Activated B cell treated with CpG ODN at 0.5 μM for 24 hours (primary cell): ENCODE data around the gene IL1RAP. TPM values are rescaled to one million over a fixed set of nuclear protein-coding genes. Genes with fewer than 3 reads are reported as not detected.

Source experiments
- ATAC-seq: fragments of 200-7000 bp; cut with Tn5 transposase; one replicate; pipeline ENCODE4 v1.10.0; 2021; ENCODE audit warnings: low read depth, mild to moderate bottlenecking, moderate library complexity
- CTCF ChIA-PET: fragments of 350-600 bp; sonication (Branson Sonifier 250); formaldehyde crosslinking; loops from one replicate; lab custom pipeline; 2021; ENCODE audit warnings: antibody characterized with exemption; lab: Charles Lee
- POLR2A ChIA-PET: fragments of 350-600 bp; sonication (Branson Sonifier 250); formaldehyde crosslinking; loops from one replicate; lab custom pipeline; 2021; ENCODE audit warnings: antibody characterized with exemption; lab: Charles Lee
- DNase-seq: peaks from one replicate; pipeline ENCODE4 v3.0.0; 2022
- H3K27ac Mint-ChIP-seq: one replicate; pipeline ENCODE4 v1.8.0; 2020; ENCODE audit warnings: mixed read lengths
- H3K27me3 Mint-ChIP-seq: one replicate; pipeline ENCODE4 v1.8.0; 2021; ENCODE audit warnings: mixed read lengths
- H3K36me3 Mint-ChIP-seq: one replicate; pipeline ENCODE4 v1.8.0; 2021; ENCODE audit warnings: low read depth, mixed read lengths
- H3K4me1 Mint-ChIP-seq: one replicate; pipeline ENCODE4 v1.8.0; 2021; ENCODE audit warnings: mixed read lengths
- H3K4me3 Mint-ChIP-seq: one replicate; pipeline ENCODE4 v1.8.0; 2020; ENCODE audit warnings: mild to moderate bottlenecking, mixed read lengths
- H3K9me3 Mint-ChIP-seq: one replicate; pipeline ENCODE4 v1.8.0; 2020; ENCODE audit warnings: mixed read lengths
- CTCF ChIP-seq: fragments of 200-600 bp; IDR thresholded peaks from one replicate; pipeline ENCODE4 v1.8.0; 2022; ENCODE audit warnings: antibody characterized with exemption, mild to moderate bottlenecking
- intact Hi-C: fragments of 100-400 bp; cut with micrococcal nuclease; formaldehyde crosslinking; loops from one replicate; pipeline ENCODE4 v1.15.1; 2024
- total RNA-seq: library from RNA; stranded (reverse); gene quantifications from 2 replicates; pipeline ENCODE4 v1.2.3, GENCODE V29; 2022

The IL1RAP gene
- total RNA-seq, 1 donor from 2014 or later = 6.3 TPM

- Mint-ChIP-seq H3K27me3 (peaks cover 27% of the 10 kb centered on the region), H3K9me3 (no peaks in the 10 kb centered on the region), H3K36me3 (no peaks in the 10 kb centered on the region), H3K27ac (no peak overlapping the region), H3K4me1 (peaks cover 3% of the 10 kb centered on the region), H3K4me3 (no peak overlapping the region)
- intact Hi-C loops = no loop called here
- POLR2A ChIA-PET = no interaction called here
- ATAC-seq (no peak), DNase-seq (no peak)
- TF ChIP-seq CTCF = no peak
- CTCF ChIA-PET = no interaction called here
These were observed 19.0 kb upstream of the IL1RAP start for GRCh38 chr3:190494907-190495306.

GRCh38 chr3:190495354-190495753 is 18.5 kb upstream of the IL1RAP start:
- ATAC-seq (no peak), DNase-seq (no peak)
- Mint-ChIP-seq H3K4me3 (no peak overlapping the region), H3K9me3 (no peaks in the 10 kb centered on the region), H3K4me1 (peaks cover 3% of the 10 kb centered on the region), H3K27ac (no peak overlapping the region), H3K27me3 (peaks cover 25% of the 10 kb centered on the region), H3K36me3 (no peaks in the 10 kb centered on the region)
- ChIA-PET CTCF (no interaction called here), POLR2A (no interaction called here)
- intact Hi-C loops = no loop called here
- TF ChIP-seq CTCF = no peak

GRCh38 chr3:190495796-190496195 is 18.1 kb upstream of the IL1RAP start:
- ChIA-PET CTCF (no interaction called here), POLR2A (no interaction called here)
- TF ChIP-seq CTCF = no peak
- Mint-ChIP-seq H3K36me3 (no peaks in the 10 kb centered on the region), H3K4me1 (peaks cover 3% of the 10 kb centered on the region), H3K4me3 (no peak overlapping the region), H3K9me3 (no peaks in the 10 kb centered on the region), H3K27ac (no peak overlapping the region), H3K27me3 (peaks cover 25% of the 10 kb centered on the region)
- no peak for DNase-seq
- ATAC-seq = no peak
- intact Hi-C loops = no loop called here

- TF ChIP-seq CTCF = no peak
- Mint-ChIP-seq H3K4me3 (no peak overlapping the region), H3K27me3 (peaks cover 21% of the 10 kb centered on the region), H3K27ac (no peak overlapping the region), H3K4me1 (peaks cover 3% of the 10 kb centered on the region), H3K9me3 (no peaks in the 10 kb centered on the region), H3K36me3 (no peaks in the 10 kb centered on the region)
- ChIA-PET POLR2A (no interaction called here), CTCF (no interaction called here)
- intact Hi-C loops = no loop called here
- DNase-seq (no peak), ATAC-seq (no peak)
These were observed 17.0 kb upstream of the IL1RAP start for GRCh38 chr3:190496859-190497258.

GRCh38 chr3:190497811-190498210 is 16.1 kb upstream of the IL1RAP start:
- Mint-ChIP-seq H3K9me3 (no peaks in the 10 kb centered on the region), H3K4me3 (no peak overlapping the region), H3K27me3 (peaks cover 21% of the 10 kb centered on the region), H3K4me1 (peaks cover 3% of the 10 kb centered on the region), H3K27ac (no peak overlapping the region), H3K36me3 (no peaks in the 10 kb centered on the region)
- no peak for ATAC-seq
- no peak for DNase-seq
- intact Hi-C loops = no loop called here
- ChIA-PET CTCF (no interaction called here), POLR2A (no interaction called here)
- TF ChIP-seq CTCF = no peak
